Endometrial microvascular endothelial cells (primary cell): ENCODE results near the gene PHF11. TPM values are rescaled to one million over a fixed set of nuclear protein-coding genes. Genes with fewer than 3 reads are reported as not detected.
"Not testable (repeated sequence)": the region's sequence is repeated elsewhere in the genome, so short reads cannot be mapped to it uniquely, and the experiment has no call there.

Experiments
- in situ Hi-C: cut with HindIII; loops from 2 replicates; pipeline ENCODE4 v1.10.0; 2017; ENCODE audit warnings: low sequenced_read_pairs, low pct_unique_long_range_greater_than_20kb; ENCODE audit errors: inconsistent ontology term
- total RNA-seq: library from RNA; depleted of rRNA; stranded (reverse); fragments of >200 nt; gene quantifications from one replicate; pipeline ENCODE4 v1.2.3, GENCODE V29; 2015; ENCODE audit errors: inconsistent ontology term

Gene PHF11
- total RNA-seq, 1 donor from 2014 or later: 27.7 TPM

- in situ Hi-C loops: no loop called here
Measured at GRCh38 chr13:49494645-49495044, 1.1 kb upstream of the PHF11 start.

GRCh38 chr13:49496837-49497236, 1.1 kb downstream of the PHF11 start:
- in situ Hi-C loops: not testable (repeated sequence)

- in situ Hi-C loops: no loop called here
Measured at GRCh38 chr13:49497272-49497671, 1.5 kb downstream of the PHF11 start.

- in situ Hi-C loops: no loop called here
Measured at GRCh38 chr13:49498206-49498605, 2.5 kb downstream of the PHF11 start.

GRCh38 chr13:49499889-49500660, 4.3 kb downstream of the PHF11 start:
- in situ Hi-C loops: no loop called here

- in situ Hi-C loops: no loop called here
Measured at GRCh38 chr13:49502954-49503353, 7.2 kb downstream of the PHF11 start.

GRCh38 chr13:49503951-49504350, 8.2 kb downstream of the PHF11 start:
- in situ Hi-C loops: no loop called here

- in situ Hi-C loops: no loop called here
Measured at GRCh38 chr13:49512578-49512977, 16.8 kb downstream of the PHF11 start.

GRCh38 chr13:49516467-49516866, 20.7 kb downstream of the PHF11 start:
- in situ Hi-C loops: no loop called here

GRCh38 chr13:49517461-49517860, 21.7 kb downstream of the PHF11 start:
- in situ Hi-C loops: no loop called here

- in situ Hi-C loops: no loop called here
Measured at GRCh38 chr13:49521224-49521623, 25.5 kb downstream of the PHF11 start.

GRCh38 chr13:49524740-49525501, 29.2 kb downstream of the PHF11 start:
- in situ Hi-C loops: no loop called here

- in situ Hi-C loops: no loop called here
Measured at GRCh38 chr13:49527123-49527522, 31.4 kb downstream of the PHF11 start.

- in situ Hi-C loops: no loop called here
Measured at GRCh38 chr13:49528161-49528560, 32.4 kb downstream of the PHF11 start.

- in situ Hi-C loops: no loop called here
Measured at GRCh38 chr13:49530457-49530856, 34.7 kb downstream of the PHF11 start.

- in situ Hi-C loops: no loop called here
Measured at GRCh38 chr13:49532593-49532992, 36.8 kb downstream of the PHF11 start.

GRCh38 chr13:49533011-49533410, 37.3 kb downstream of the PHF11 start:
- in situ Hi-C loops: no loop called here

- in situ Hi-C loops: no loop called here
Measured at GRCh38 chr13:49533591-49534269, 38.0 kb downstream of the PHF11 start.

GRCh38 chr13:49536144-49536873, 40.6 kb downstream of the PHF11 start:
- in situ Hi-C loops: no loop called here
